HG02870 (cell line): ENCODE measurements around the gene STAB2.
"Not testable (repeated sequence)": the region's sequence is repeated elsewhere in the genome, so short reads cannot be mapped to it uniquely, and the experiment has no call there.

ENCODE experiments used
- ATAC-seq: cut with Tn5 transposase; IDR thresholded peaks from one replicate; pipeline ENCODE4 v1.9.1; 2021; ENCODE audit warnings: mild to moderate bottlenecking, moderate library complexity; ENCODE audit not compliant: unreplicated experiment

The STAB2 gene

DNA sequence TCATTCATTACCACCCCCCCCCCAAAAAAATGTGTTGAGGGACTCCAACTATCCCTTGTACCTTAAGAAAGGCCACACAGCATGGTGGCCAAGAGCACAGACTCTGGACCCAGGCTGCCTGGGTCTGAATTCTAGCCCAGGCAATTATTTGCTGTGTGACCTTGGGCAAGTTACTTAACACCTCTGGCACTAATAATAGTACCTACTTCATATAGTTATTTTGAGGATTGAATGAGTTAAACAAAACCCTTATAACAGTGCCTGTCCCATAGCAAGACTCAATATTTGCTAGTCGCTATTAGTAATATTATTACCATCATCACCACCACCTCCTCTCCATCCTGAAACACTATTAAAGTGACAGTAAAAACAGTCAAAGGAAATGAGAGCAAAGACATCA is 216.8 kb downstream of the STAB2 start:
- no peak for ATAC-seq

DNA sequence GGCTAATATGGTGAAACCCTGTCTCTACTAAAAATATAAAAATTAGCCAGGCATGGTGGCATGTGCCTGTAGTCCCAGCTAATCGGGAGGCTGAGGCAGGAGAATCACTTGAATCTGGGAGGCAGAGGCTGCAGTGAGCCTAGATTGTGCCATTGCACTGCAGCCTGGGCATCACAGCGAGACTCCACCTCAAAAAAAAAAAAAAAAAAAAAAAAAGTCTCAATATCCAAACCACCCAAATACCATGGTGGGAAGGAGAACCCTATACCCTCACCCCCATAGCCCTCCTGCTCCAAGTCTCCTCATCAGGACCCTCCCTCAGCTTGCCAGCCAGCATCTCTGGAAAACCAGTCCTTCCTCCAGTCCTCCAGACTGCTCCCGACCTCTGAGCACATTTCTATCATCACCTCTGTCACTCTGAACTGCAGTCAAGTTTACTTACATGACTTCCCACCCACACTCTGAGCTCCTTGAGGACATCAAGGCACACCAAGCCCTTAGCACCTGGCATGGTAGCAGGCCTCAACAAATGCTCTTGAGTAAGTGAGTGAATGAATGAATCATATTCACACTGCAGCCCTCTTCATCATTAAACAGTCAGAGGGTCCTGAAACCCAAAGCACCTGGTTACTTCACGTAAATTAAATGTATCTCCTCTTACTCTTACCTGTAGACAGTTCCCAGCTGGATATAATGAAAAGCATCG is 218.7 kb downstream of the STAB2 start:
- ATAC-seq = no peak

DNA sequence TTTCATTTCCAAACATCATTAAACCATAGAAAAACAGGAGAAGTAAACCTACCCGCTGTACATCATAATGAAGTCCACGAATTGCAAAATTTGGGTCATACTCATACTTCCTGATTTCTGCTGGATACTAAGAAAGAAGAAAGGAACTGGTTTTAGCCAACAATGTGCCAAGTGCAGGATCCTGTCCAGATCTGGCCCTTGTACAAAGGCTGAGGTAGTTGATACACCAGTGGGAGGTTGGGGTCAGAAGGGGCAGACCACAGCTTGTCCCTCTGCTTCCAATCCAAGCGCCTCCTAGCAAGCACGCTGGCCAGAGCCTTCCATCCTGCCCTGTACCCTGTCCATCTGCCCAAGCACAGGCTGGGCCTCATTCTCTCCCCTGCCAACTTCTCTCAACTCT is 219.7 kb downstream of the STAB2 start:
- no peak for ATAC-seq

DNA sequence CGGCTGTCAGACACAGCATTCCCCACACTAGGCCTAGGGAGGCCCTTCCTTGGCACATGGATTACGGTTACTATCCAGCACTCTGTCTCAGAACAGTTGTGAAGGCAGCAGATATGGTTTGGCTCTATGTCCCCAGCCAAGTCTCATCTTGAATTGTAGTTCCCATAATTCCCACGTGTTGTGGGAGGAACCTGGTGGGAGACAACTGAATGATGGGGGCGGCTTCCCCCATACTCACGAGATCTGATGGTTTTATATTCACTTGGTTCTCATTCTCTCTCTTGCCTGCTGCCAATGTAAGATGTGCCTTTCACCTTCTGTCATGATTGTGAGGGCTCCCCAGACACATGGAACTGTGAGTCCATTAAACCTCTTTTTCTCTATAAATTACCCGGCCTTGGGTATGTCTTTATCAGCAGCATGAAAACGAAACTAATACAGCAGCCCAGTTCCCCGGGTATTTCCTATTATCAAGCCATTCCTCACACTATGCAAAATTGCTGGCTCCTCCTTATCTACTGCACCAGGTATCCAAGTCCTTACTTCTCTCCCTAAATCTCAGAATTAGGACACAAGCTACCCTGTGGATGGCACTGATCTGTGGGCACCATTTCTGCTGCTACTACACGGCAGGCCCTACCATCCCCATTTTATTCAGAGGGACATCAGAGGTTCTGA is 220.6 kb downstream of the STAB2 start:
- no peak for ATAC-seq

DNA sequence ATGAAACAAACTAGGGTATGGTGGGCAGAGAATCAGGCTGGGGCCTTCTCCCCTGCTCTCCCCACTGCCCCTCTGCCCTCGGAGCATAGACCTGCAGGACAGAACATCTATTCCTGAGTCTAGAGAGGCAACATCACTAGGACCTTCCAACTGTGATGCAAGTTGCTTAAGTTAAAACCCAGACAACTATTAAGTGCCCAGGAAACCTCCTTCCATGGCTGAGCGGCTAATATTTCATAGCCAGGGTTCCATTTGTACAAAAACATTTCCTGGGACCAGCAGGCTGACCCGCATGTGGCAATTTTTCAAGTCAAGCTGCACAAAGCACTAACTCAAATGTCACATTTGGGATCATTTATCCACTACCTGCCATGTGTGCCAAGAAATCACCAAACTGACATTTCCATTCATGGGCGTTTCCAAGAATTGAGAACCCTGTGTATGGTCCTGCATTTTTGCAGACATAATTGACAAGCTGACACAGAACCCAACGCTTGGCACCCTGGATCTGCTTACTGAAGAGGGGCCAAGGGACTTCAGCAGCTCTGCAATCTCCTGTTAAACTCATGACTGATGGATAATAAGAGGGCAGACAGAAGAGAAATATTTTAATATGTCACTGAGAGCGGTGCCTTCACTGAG is 221.3 kb downstream of the STAB2 start:
- no peak for ATAC-seq

DNA sequence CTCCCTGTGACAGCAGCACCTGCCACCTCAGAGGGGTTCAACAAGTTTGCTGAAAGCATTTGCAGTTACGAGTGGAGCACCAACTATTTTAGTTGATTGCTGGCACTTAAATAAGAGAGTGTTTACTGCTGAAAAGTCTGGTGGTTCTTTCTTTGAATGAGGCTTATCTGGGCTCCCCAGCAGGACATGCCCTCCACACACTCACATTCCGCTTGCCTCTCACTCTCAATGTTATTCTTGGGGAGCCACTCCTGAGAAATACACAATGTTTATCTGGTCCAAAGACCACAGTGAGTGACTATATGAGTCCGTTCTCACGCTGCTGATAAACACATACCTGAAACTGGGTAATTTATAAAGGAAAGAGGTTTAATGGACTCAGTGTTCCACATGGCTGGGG is 222.1 kb downstream of the STAB2 start:
- no peak for ATAC-seq

DNA sequence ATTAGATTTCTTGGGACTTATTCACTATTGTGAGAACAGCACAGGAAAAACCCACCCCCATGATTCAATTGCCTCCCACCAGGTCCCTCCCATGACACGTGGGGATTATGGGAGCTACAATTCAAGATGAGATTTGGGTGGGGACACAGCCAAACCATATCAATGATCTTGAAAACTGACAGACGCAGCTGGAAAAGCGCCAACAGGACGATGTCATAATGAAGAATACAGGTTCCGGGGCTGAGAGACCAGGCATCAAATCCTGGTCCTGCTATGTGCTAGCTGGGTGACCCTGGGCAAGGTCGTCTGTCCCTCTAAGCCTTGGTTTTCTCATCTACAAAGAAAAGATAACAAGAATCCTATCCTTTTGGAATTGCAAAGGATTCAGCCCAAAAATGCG is 222.6 kb downstream of the STAB2 start:
- not testable (repeated sequence) for ATAC-seq

DNA sequence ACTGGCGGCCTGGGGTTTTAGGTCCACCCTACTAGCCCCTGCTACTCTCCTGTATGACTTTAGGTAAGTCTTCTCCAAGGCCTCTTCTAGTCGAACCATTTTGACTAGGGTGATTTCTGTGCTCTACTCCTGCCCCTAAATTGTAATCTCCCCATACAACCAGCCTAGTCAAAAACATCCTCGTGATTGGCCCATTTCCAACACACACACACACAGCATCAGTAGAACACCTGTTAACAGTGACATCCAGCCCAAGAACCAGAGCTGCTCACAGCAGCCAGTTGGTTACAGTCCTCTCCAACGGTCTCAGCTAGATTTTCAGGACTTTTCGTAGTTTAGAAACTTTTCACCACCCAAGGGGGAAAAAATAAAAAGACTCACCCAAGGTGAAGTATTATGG is 223.0 kb downstream of the STAB2 start:
- ATAC-seq = no peak

DNA sequence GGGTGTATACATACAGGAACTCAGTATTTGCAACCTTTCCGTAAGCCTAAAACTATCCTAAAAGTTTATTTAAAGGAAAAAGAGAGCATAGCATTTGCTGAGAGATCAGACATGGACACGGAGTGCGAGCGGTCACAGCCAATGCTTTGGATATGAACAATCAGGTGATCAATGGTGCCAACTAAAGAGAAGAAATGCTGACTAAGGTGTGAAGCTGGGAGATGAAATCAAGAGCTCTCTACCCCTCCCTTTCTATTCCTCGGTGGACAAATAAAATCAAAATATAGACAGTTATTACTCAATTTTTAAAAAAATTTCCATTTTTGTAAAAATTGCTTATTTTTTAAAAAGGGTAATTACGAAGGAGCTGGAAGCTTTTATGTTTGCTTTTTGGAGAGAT is 224.7 kb downstream of the STAB2 start:
- ATAC-seq = no peak

DNA sequence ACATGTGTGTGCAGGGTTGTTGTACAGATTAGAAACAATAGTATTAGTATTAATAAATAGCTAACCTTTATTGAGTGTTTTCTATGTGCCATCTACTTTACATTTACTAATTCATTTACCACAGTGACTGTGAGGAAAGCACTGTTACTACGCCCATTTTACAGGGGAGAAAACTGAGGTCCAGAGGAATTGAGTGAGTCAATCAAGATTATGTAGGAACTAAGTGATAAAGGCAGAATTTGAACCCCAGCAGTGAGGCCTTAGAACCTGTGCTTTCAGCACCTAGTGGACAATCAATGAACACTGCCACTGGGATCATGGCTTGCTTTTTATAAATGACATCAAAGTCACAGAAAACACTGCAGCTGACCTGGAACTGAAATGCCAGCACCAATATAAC is 225.7 kb downstream of the STAB2 start:
- no peak for ATAC-seq

DNA sequence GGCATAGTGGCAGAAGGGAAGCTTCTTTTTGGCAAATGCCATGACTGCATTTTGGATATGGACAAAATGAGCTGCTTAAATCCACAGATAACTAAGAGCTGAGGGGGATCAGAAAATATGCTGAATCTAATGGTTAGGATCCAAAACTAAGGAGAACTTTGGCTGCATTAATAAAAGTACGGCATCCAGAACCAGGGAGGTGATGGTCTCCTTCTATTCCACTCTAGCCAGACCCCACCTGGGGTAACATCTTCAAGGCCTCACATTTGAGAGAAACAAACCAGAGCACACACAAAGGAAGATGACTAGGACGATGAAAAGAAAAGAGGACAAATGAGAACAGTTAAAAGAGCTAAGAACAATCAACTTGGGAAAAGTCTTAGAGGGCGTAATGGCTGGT is 226.4 kb downstream of the STAB2 start:
- no peak for ATAC-seq

DNA sequence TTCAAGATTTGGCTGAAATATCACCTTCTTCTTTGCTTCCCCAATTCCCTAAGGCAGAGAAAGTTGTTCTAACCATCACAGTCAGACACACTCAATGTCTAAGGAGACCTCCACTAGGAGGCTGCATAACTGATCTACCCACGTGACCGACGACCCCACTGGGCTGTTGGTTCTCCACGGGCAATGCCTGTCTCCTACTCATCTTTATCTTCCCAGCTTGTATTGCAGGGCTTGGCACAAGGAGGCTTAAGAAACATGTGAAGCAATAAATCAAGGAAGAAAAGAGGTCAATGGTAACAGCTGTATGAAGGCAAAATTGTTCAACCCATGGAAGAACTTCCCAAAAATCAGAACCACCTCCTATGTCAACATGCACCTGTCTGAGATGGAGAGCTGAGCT is 226.9 kb downstream of the STAB2 start:
- no peak for ATAC-seq

DNA sequence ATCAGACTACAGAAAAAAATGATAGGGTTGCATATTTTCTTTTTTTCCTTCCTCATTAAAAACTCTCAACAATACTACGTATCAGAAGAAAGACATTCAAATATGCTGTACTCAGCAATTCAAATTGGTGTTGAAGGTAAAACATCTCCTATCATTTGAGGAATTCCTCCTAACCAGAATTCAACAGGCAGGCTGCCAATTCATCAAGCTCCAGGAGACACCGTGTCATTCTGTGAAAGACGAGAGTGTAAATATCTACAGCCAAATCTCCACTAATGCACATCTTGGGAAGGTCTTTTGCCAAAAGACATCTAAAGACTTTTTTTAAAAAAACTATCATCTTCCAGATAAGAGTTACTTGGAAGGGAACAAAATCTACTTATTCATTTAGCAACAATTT is 227.4 kb downstream of the STAB2 start:
- no peak for ATAC-seq
